Smooth muscle cell of the brain vasculature (primary cell): ENCODE results near the gene RPL36AL.
"Not testable (repeated sequence)": the region's sequence is repeated elsewhere in the genome, so short reads cannot be mapped to it uniquely, and the experiment has no call there.

Experiments
- DNase-seq: peaks from one replicate; pipeline ENCODE4 v3.0.0-alpha.2; 2012; ENCODE audit warnings: low read depth, low spot score

Gene RPL36AL

GRCh38 chr14:49620182-49621113 is at the start of gene RPL36AL, which contains the start of gene MGAT2:
RPL36AL (minus strand) TSS chr14:49620626; CDS start chr14:49619104, 1,522 bp downstream.
MGAT2 (plus strand) TSS chr14:49620799; CDS start chr14:49621269, 470 bp downstream.
- DNase-seq, result peak; percentile 91

- DNase-seq, result no peak
These were observed 39.4 kb upstream of the RPL36AL start for GRCh38 chr14:49659526-49660455.

- not testable (repeated sequence) for DNase-seq
These were observed 37.1 kb upstream of the RPL36AL start for GRCh38 chr14:49657500-49657899.

GRCh38 chr14:49654511-49654910 is 34.1 kb upstream of the RPL36AL start:
- no peak for DNase-seq

- no peak for DNase-seq
These were observed 33.1 kb upstream of the RPL36AL start for GRCh38 chr14:49653508-49653907.

GRCh38 chr14:49642163-49642562 is 21.7 kb upstream of the RPL36AL start:
- no peak for DNase-seq

GRCh38 chr14:49641697-49642129 is 21.3 kb upstream of the RPL36AL start:
- DNase-seq, result no peak

- DNase-seq, result no peak
These were observed 20.4 kb upstream of the RPL36AL start for GRCh38 chr14:49640540-49641417.

- no peak for DNase-seq
These were observed 17.2 kb upstream of the RPL36AL start for GRCh38 chr14:49637534-49638078.

GRCh38 chr14:49636866-49637265 is 16.4 kb upstream of the RPL36AL start:
- no peak for DNase-seq

GRCh38 chr14:49634547-49635334 is 14.3 kb upstream of the RPL36AL start, which contains the start of gene DNAAF2:
DNAAF2 (minus strand) TSS chr14:49635244; CDS start chr14:49635149, 95 bp downstream.
- no peak for DNase-seq

GRCh38 chr14:49633640-49634546 is 13.5 kb upstream of the RPL36AL start:
- DNase-seq, result peak; percentile 93

- no peak for DNase-seq
These were observed 3.8 kb upstream of the RPL36AL start for GRCh38 chr14:49623941-49624839.

- no peak for DNase-seq
These were observed 3.0 kb upstream of the RPL36AL start for GRCh38 chr14:49623387-49623786.

GRCh38 chr14:49622022-49622607 is 1.7 kb upstream of the RPL36AL start:
- no peak for DNase-seq

GRCh38 chr14:49621114-49621881 is 872 bp upstream of the RPL36AL start:
- no peak for DNase-seq
